ENCODE results near the gene ZNF563.

- TF ChIP-seq CTCF (IDR thresholded peaks at IDR 0.05) (no peak), POLR2A (IDR thresholded peaks at IDR 0.05) (no peak)
These were observed 47.0 kb upstream of the ZNF563 start for GRCh38 chr19:12380444-12380737.
